Ishikawa (cell line): Measurements from ENCODE around the gene DPPA3.

Experiments
- CEBPB ChIP-seq: IDR thresholded peaks from 2 replicates; pipeline ENCODE4 v1.6.1; 2012
- CREB1 ChIP-seq: IDR thresholded peaks from 2 replicates; pipeline ENCODE4 v1.6.1; 2012; ENCODE audit warnings: low read depth
- EGR1 ChIP-seq: IDR thresholded peaks from 2 replicates; pipeline ENCODE4 v1.6.1; 2012
- EP300 ChIP-seq: IDR thresholded peaks from 2 replicates; pipeline ENCODE4 v1.6.1; 2012; ENCODE audit warnings: borderline replicate concordance
- FOXM1 ChIP-seq: IDR thresholded peaks from 2 replicates; pipeline ENCODE4 v1.6.1; 2012; ENCODE audit warnings: low read depth, borderline replicate concordance
- MAX ChIP-seq: IDR thresholded peaks from 2 replicates; pipeline ENCODE4 v1.6.1; 2012
- NFIC ChIP-seq: IDR thresholded peaks from 2 replicates; pipeline ENCODE4 v1.6.1; 2012
- RAD21 ChIP-seq: IDR thresholded peaks from 2 replicates; pipeline ENCODE4 v1.6.1; 2012; ENCODE audit warnings: low read depth
- REST ChIP-seq: IDR thresholded peaks from 2 replicates; pipeline ENCODE4 v1.6.1; 2012; ENCODE audit warnings: low read depth, mild to moderate bottlenecking
- TAF1 ChIP-seq: IDR thresholded peaks from 2 replicates; pipeline ENCODE4 v1.6.1; 2012; ENCODE audit warnings: low read depth, mild to moderate bottlenecking
- TEAD4 ChIP-seq: IDR thresholded peaks from 2 replicates; pipeline ENCODE4 v1.6.1; 2012
- YY1 ChIP-seq: IDR thresholded peaks from 2 replicates; pipeline ENCODE4 v1.6.1; 2012; ENCODE audit warnings: low read depth
- ZBTB7A ChIP-seq: IDR thresholded peaks from 2 replicates; pipeline ENCODE4 v1.6.1; 2012; ENCODE audit warnings: low read depth

GRCh38 chr12:7711133-7711532 is at the start of gene DPPA3:
- TF ChIP-seq YY1 (no peak), EP300 (no peak), RAD21 (no peak), TEAD4 (no peak), REST (no peak), ZBTB7A (no peak), TAF1 (no peak), MAX (no peak), CREB1 (no peak), NFIC (no peak), CEBPB (no peak), EGR1 (no peak), FOXM1 (no peak)
